H1 (cell line): Measurements from ENCODE around the gene GARNL3. TPM values are rescaled to one million over a fixed set of nuclear protein-coding genes. Genes with fewer than 3 reads are reported as not detected.

Experiments
- ASH2L ChIP-seq: fragments of 200-600, 300-600 bp; sonication (generic); IDR thresholded peaks from one replicate; pipeline ENCODE4 v1.7.1; 2017; ENCODE audit warnings: low read length
- ATF3 ChIP-seq: IDR thresholded peaks from 2 replicates; pipeline ENCODE4 v1.6.1; 2011; ENCODE audit warnings: low read depth, mild to moderate bottlenecking, low read length; ENCODE audit not compliant: insufficient read depth
- BRCA1 ChIP-seq: IDR thresholded peaks from 2 replicates; pipeline ENCODE4 v1.6.1; 2012; ENCODE audit warnings: low read depth, low read length, improper control_type of control experiment
- CBX5 ChIP-seq: fragments of 300-800, 300-1000 bp; sonication (generic); IDR thresholded peaks from 2 replicates; pipeline ENCODE4 v1.7.1; 2016; ENCODE audit warnings: antibody characterized with exemption, low read length, low read depth
- CTBP2 ChIP-seq: IDR thresholded peaks from 2 replicates; pipeline ENCODE4 v1.7.0; 2011; ENCODE audit warnings: borderline replicate concordance, mild to moderate bottlenecking, moderate library complexity, mixed read lengths, low read length; ENCODE audit not compliant: insufficient read depth, insufficient read length
- HDAC2 ChIP-seq, 2 experiments: fragments of 300-600 bp in 1 of 2; sonication (generic) in 1 of 2; IDR thresholded peaks; 2 replicates each; pipeline ENCODE4 v1.6.1; 2011 to 2012; ENCODE audit warnings: low read depth in 2 of 2, low read length in 2 of 2, mild to moderate bottlenecking in 2 of 2, moderate library complexity in 2 of 2, borderline replicate concordance in 1 of 2, inconsistent platforms in 1 of 2
- HDAC6 ChIP-seq: IDR thresholded peaks from one replicate; pipeline ENCODE4 v1.7.1; 2012; ENCODE audit warnings: low read depth, mild to moderate bottlenecking, inconsistent platforms, low read length, moderate library complexity
- KDM4A ChIP-seq: IDR thresholded peaks from one replicate; pipeline ENCODE4 v1.7.1; 2012; ENCODE audit warnings: low read depth, mild to moderate bottlenecking, moderate library complexity, low read length, inconsistent platforms; ENCODE audit not compliant: severe bottlenecking
- MAX ChIP-seq: IDR thresholded peaks from 2 replicates; pipeline ENCODE4 v1.6.1; 2012; ENCODE audit warnings: inconsistent platforms
- POLR2A ChIP-seq, 2 experiments: IDR thresholded peaks; 1 replicate in 1 of 2; 2 replicates in 1 of 2; pipeline ENCODE4 v1.6.1; 2011; ENCODE audit warnings: low read depth in 2 of 2, low read length in 2 of 2, mild to moderate bottlenecking in 2 of 2; ENCODE audit errors: control extremely low read depth in 1 of 2
- RAD21 ChIP-seq, 2 experiments: IDR thresholded peaks in 1 of 2; conservative IDR thresholded peaks in 1 of 2; 2 replicates each; pipeline ENCODE4 v1.6.1; 2011; ENCODE audit warnings: low read depth in 2 of 2, low read length in 2 of 2, improper control_type of control experiment in 1 of 2, inconsistent platforms in 1 of 2, mild to moderate bottlenecking in 1 of 2, moderate library complexity in 1 of 2
- RNF2 ChIP-seq: fragments of 200-900, 300-1000 bp; sonication (generic); IDR thresholded peaks from 2 replicates; pipeline ENCODE4 v1.7.1; 2016; ENCODE audit warnings: borderline replicate concordance, low read depth, mild to moderate bottlenecking, antibody characterized with exemption, low read length; ENCODE audit not compliant: poor library complexity, severe bottlenecking; ENCODE audit errors: missing control alignments
- SAP30 ChIP-seq: fragments of 300-600 bp; sonication (generic); IDR thresholded peaks from 2 replicates; pipeline ENCODE4 v1.7.1; 2012; ENCODE audit warnings: low read length, moderate library complexity, mild to moderate bottlenecking, inconsistent platforms; ENCODE audit not compliant: insufficient read depth, insufficient replicate concordance
- SP2 ChIP-seq: IDR thresholded peaks from 2 replicates; pipeline ENCODE4 v1.6.1; 2012; ENCODE audit warnings: mild to moderate bottlenecking, low read length, inconsistent platforms
- SP4 ChIP-seq: IDR thresholded peaks from 2 replicates; pipeline ENCODE4 v1.6.1; 2012; ENCODE audit warnings: low read length, inconsistent platforms
- SRF ChIP-seq: IDR thresholded peaks from 2 replicates; pipeline ENCODE4 v1.6.1; 2011; ENCODE audit warnings: mild to moderate bottlenecking, low read depth, low read length, moderate library complexity
- TAF7 ChIP-seq: optimal IDR thresholded peaks from 2 replicates; pipeline ENCODE3; 2011; ENCODE audit warnings: low read depth, mild to moderate bottlenecking, inconsistent platforms, low read length, moderate library complexity, borderline replicate concordance
- TBP ChIP-seq: IDR thresholded peaks from 2 replicates; pipeline ENCODE4 v1.6.1; 2011; ENCODE audit warnings: low read depth, low read length, improper control_type of control experiment
- TEAD4 ChIP-seq: IDR thresholded peaks from 2 replicates; pipeline ENCODE4 v1.6.1; 2012; ENCODE audit warnings: low read depth, low read length, inconsistent platforms, mixed read lengths
- USF2 ChIP-seq: IDR thresholded peaks from 2 replicates; pipeline ENCODE4 v1.6.1; 2011; ENCODE audit warnings: low read length, improper control_type of control experiment
- ZNF274 ChIP-seq: IDR thresholded peaks from 2 replicates; pipeline ENCODE4 v1.7.0; 2012; ENCODE audit warnings: low read length, borderline replicate concordance; ENCODE audit errors: extremely low read depth
- polyA plus RNA-seq, 7 experiments: library from polyadenylated mRNA; depleted of rRNA in 3 of 7; stranded (reverse) in 5 of 7; unstranded in 2 of 7; fragments of >200 nt in 5 of 7; fragments of 200-250 nt in 2 of 7; gene quantifications; 1 replicate in 5 of 7; 2 replicates in 1 of 7; 4 replicates in 1 of 7; pipeline versions ENCODE4 v1.2.1 to v1.2.3, GENCODE V29; 2011 to 2013; ENCODE audit warnings: missing spikeins in 2 of 7, mixed read lengths in 2 of 7
- total RNA-seq: library from RNA; stranded (reverse); fragmentation: NEBNext Ultra II Directional; extraction: Animal tissue kit (Norgen Biotek cat#: 25700); gene quantifications from 2 replicates; pipeline ENCODE4 v1.2.1, GENCODE V29; 2021

Gene GARNL3
- total and polyA plus RNA-seq, 2 of the 8 experiments (the other 6 are each of a cell fraction or from before 2014, with no cell fraction given) = 6.5 to 18.3 TPM

- TF ChIP-seq USF2 (no peak), ZNF274 (no peak), TAF7 (peak; percentile 86), ASH2L (no peak), RNF2 (no peak), POLR2A (IDR thresholded peaks at IDR 0.05; ENCODE audit: control extremely low read depth in 1 of 2, low read depth in 2 of 2, low read length in 2 of 2) (peak; percentile 80 to 92), CTBP2 (no peak), SP2 (no peak), HDAC6 (no peak), SRF (peak; percentile 52; the same call in 1 of the 2 replicates), RAD21 (IDR thresholded peaks at IDR 0.05 in 1 of 2, conservative IDR thresholded peaks at IDR 0.05 in 1 of 2; ENCODE audit: low read depth in 2 of 2, low read length in 2 of 2) (no peak), MAX (no peak; the same call in none of the 2 replicates), KDM4A (peak; percentile 81), SAP30 (no peak), SP4 (no peak), HDAC2 (IDR thresholded peaks at IDR 0.05; ENCODE audit: borderline replicate concordance in 1 of 2, low read depth in 2 of 2, low read length in 2 of 2) (no peak), TBP (peak; percentile 73), BRCA1 (peak; percentile 50; the same call in 1 of the 2 replicates), CBX5 (no peak), ATF3 (peak; percentile 75), TEAD4 (no peak; the same call in 1 of the 2 replicates)
These were observed 159.5 kb downstream of the GARNL3 start, which contains the start of gene ZNF79 (continued) for GRCh38 chr9:127423934-127424675.
